GM18507 (cell line): ENCODE measurements around the gene SLC37A4.
A peak's percentile ranks its signal among the peaks of the same experiment; 100 is the strongest.
"Not testable (repeated sequence)": the region's sequence is repeated elsewhere in the genome, so short reads cannot be mapped to it uniquely, and the experiment has no call there.

Experiments used
- DNase-seq: peaks from one replicate; pipeline ENCODE4 v3.0.0; 2011; ENCODE audit warnings: low read depth; ENCODE audit not compliant: insufficient read length; ENCODE audit errors: extremely low spot score
- FAIRE-seq: peaks from 2 replicates; lab custom pipeline; 2011; peaks lifted over from hg19 to GRCh38; lab: Jason Lieb, UNC

SLC37A4 gene

DNA sequence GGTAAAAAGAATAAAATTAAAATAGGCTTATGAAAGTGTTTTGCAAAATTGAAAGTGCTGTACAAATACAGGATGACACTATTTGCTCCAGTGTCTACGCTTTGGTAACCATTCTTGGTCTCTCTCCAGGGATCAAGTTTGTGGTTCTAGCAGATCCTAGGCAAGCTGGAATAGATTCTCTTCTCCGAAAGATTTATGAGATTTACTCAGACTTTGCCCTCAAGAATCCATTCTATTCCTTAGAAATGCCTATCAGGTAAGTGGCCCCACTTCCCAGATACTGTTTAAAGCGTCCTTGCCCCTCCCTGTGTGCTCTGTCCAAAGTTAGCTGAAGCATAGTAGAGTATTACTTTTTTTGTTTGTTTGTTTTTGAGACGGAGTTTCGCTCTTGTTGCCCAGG is 9.0 kb downstream of the SLC37A4 start:
- no peak for DNase-seq

DNA sequence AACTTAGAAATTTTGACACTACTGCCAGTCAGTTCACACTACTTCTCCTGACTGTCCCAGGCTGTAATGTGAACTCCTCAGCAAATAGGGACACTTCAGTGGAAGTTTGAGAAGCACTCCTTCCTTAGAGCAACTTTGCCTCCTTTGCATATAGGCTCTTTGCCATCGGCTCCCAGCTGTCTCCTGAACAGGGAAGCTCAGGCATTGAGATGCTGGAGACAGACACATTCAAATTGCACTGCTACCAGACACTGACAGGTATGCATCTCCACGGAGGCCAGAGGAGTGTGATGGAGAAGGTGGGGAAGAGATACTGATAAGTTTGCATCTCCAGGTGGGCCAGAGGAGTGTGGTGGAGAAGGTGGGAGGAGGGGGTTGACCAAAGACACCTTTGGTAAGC is 10.7 kb downstream of the SLC37A4 start:
- no peak for FAIRE-seq
- no peak for DNase-seq

More for the DNA sequence above, 9.0 kb downstream of the SLC37A4 start:
- no peak for FAIRE-seq

DNA sequence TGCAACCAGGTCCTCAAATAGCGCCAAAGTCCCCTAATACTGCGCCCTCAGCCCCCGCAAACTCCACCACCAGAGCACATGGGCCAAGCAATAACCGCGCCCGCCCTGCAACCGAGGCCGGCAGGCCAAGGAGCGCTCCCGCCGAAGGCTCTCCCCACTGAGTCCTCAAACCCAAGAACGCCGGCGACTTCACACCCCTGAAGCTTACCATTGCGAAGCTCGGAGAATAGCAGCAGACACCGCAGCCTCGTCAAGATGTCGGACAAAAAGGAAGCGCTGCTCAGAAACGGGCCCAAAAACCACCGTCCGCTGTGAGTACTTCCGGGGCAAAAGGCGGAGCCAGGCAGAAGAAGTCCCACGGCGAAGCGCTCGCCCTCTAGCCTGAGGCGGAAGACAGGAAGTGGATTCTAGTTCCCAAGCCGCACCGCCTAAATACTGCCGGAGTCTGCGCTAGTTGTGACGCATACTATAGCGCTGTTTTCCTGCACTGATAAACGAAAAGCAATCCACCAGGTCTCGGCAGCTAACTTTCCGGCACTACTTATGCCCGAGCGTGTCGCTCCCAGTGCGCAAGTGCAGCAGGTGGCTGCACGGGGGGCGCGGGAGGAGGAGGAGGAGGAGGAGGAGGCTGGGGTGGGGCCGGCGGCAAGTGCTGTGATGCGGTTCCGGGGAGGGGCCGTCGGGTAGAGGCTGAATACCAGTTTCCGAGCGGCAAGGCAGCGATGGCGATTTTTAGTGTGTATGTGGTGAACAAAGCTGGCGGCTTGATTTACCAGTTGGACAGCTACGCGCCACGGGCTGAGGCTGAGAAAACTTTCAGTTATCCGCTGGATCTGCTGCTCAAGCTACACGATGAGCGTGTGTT is 12.4 kb downstream of the SLC37A4 start, which contains the start of the genes RPS25 and TRAPPC4:
Gene RPS25 (minus strand): TSS at position 270 of the 865 bp plus-strand sequence. CDS start 59 bp downstream, at position 211.
Gene TRAPPC4 (plus strand): TSS at position 693 of the 865 bp plus-strand sequence. CDS start 30 bp downstream, at position 723.
- DNase-seq (peak; percentile 84), FAIRE-seq (peak; percentile 94)

DNA sequence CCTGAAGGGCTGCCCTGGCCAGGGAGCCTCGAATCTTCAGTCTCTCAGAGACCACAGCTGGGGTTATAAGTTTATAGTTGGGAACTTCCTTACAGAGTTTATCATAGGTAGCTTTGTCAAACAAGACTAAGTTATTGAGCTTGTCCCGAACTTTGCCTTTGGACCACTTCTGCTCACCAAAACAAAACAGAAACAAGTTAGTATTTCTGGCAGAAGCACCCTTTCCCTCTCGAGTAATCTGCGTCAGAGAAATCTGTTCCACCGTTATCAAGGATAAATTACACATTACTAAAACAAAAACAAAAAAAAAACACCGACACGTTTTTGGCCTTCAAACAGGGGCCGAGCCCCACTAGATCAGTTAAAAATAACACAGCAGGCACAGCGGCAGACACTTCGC is 13.3 kb downstream of the SLC37A4 start:
- not testable (repeated sequence) for DNase-seq, FAIRE-seq

DNA sequence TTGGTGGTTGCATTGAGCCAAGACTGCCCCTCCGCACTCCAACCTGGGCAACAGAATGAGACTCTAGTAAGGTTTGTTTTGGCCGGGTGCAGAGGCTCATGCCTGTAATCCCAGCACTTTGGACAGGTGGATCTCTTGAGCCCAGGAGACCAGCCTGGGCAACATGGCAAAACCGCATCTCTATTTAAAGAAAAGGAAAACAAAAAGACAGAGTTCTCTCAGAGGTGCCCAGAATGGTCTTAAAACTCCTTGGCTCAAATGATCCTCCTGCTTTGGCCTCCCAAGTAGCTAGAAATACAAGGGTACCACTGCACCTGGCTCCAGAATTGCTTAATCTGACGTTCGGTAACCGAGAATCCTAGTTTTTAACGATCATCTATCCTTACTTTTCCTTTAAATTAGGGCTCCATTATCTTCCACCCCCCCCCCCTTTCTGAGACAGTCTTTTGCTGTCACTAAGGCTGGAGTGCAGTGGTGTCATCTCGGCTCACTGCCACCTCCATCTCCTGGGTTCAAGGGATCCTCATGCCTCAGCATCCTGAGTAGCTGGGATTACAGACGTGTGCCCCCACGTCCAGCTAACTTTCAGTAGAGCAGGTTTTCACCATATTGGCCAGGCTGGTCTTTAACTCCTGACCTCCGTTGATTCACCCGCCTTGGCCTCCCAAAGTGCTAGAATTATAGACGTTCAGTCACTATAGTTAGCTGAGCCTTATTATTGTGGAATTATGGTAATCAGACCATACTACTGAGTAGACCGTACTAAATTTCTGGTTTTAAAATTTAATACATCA is 14.3 kb downstream of the SLC37A4 start:
- DNase-seq (no peak), FAIRE-seq (no peak)

DNA sequence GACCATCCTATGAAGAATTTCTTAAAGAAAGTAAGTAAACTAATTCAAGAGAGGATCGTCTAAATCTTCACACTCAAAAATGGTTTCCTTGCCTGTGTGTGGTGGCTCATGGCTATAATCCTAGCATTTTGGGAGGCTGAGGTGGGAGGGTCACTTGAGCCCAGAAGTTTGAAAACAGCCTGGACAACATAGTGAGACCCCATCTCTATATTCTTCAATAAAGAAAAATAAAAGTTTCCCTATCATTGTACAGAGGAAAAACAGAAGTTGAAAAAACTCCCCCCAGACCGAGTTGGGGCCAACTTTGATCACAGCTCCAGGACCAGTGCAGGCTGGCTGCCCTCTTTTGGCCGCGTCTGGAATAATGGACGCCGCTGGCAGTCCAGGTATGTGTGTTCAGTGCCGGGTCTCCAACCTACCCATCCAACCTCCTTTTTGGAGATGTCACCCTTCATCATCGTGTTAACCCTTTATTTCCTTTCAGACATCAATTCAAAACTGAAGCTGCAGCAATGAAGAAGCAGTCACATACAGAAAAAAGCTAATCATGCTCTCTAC is 15.5 kb downstream of the SLC37A4 start:
- no peak for FAIRE-seq

DNA sequence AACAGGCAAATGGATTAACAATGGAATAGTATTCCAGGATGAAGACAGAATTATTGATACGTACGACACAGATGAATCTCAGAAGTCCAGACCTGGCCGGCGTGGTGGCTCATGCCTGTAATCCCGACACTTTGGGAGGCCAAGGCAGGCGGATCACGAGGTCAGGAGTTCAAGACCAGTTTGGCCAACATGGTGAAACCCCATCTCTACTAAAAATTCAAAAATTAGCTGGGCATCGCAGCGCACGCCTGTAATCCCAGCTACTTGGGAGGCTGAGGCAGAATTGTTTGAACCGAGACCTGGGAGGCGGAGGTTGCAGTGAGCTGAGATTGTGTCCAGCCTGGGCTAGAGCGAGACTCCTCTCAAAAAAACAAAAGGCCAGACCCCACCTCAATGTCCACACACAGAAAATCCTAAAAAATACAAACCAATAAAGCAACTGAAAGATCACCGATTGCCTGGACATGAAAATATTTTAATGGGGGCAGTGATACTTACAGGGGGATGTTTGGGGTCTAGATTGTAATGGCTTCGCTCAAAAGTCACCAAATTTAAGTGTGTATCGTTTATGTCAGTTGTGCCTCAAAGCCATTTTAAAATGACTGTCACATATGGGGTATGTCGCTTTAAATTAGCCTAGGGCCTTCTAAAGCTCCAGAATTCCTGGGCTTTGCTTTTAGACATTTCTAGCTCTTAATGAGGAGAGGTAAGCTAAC is 16.3 kb downstream of the SLC37A4 start:
- FAIRE-seq (no peak), DNase-seq (no peak)

More for the DNA sequence above, 15.5 kb downstream of the SLC37A4 start:
- no peak for DNase-seq

DNA sequence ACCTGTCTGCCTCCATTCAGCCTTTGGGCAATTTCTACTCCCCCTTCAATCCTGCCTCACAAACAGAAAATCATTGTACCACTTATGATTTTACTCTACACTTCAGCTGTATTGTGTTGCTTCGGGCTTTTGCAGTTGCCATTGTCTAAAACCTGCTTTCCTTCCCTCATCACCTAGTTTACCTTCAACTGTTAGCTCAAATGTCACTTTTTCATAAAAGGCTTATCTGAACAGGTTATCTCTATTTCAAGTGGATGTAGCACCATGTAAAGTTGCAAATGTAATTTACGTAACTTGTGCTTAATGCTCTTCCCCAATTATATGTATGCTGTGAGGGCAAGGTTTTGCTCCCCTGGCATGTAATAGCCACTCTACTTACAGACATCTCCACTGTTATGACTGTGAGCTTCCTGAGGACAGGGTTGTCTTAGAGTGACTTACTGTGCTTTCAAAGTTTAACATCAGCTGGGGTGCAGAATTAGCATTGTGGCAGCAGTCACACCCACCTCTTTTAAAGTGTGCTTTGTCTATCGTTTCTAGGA is 18.0 kb downstream of the SLC37A4 start:
- DNase-seq (no peak), FAIRE-seq (no peak)

DNA sequence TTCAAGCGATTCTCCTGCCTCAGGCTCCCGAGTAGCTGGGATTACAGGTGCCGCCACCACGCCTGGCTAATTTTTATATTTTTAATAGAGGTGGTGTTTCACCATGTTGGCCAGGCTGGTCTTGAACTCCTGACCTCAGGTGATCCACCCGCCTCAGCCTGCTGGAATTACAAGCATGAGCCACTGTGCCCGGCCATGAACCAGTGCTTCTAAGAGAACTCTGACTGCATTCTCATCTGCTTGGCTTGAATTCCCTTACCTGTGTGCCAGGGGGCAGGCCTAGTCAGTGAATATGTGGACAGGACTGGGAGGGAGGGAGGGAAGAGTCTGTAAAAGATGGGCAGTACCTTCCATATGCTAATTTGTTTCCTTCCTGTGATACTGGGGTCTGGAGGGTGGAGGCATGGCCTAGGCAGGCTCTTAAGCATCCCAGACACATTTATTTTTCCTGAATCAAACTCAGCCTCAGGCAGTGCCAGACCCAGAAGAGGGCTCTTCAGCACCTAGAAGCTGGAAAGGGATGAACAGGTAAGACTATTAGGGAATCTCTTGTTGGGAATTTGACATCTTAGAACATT is 19.1 kb downstream of the SLC37A4 start:
- FAIRE-seq: no peak
- DNase-seq: no peak

DNA sequence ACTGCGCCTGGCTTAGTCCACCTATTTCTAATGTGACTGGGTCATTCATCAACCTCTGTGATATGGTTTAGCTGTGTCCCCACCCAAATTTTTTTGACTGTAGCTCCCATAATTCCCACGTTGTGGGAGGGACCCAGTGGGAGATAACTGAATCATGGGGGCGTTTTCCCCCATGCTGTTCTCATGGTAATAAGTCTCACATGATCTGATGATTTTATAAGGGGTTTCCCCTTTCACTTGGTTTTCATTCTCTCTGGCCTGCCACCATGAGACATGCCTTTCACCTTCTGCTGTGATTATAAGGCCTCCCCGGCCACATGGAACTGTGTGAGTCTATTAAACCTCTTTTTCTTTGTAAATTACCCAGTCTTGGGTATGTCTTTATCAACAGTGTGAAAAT is 24.0 kb downstream of the SLC37A4 start:
- no peak for FAIRE-seq
- DNase-seq: no peak

DNA sequence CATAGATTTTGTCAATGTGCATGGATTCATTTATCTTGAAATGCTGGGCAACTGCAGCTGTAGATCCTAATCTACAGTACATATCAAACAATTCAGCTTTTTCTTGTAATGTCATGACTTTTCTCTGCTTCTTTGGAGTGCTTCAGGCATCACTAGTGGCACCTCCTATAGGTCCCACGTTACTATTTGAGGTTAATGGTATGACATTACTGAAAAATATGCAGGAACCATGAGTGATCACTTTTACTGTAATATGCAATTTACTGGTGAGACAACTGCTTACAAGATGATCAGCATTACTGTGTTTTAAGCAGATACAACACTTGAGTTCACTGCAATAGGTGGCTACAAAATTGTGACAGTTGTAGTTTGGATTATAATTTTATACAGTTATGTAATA is 29.8 kb downstream of the SLC37A4 start:
- FAIRE-seq: no peak

DNA sequence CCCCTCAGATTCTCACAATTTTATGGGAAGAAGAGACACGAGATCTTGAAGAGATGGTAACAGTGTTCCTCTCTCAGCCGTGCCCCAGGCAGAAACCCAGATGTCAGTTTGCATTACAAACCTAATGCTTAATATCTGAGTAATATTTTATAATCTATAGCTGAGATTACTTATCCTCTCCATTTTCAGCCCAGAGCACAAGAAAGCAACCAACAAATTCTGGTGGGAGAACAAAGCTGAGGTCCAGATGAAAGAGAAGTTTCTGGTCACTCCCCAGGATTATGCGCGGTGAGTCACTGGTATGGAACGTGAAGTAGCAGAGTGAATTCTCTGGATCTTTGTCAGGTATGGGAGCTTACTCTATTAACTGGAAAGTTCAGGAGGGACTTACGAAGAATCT is 31.9 kb downstream of the SLC37A4 start:
- FAIRE-seq: no peak
- no peak for DNase-seq

More for the DNA sequence above, 29.8 kb downstream of the SLC37A4 start:
- no peak for DNase-seq

DNA sequence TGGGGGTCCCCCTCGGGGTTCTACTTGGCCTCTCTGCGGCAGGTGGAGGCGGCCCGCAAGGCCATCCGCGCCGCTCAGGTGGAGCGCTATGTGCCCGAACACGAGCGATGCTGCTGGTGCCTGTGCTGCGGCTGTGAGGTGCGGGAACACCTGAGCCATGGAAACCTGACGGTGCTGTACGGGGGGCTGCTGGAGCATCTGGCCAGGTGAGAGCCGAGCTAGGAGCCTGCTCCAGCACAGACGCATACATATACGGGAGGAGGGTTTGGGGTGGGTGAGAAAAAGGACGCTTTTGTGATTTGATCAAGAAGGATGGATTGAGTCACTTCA is 32.3 kb downstream of the SLC37A4 start:
- DNase-seq (no peak), FAIRE-seq (no peak)

DNA sequence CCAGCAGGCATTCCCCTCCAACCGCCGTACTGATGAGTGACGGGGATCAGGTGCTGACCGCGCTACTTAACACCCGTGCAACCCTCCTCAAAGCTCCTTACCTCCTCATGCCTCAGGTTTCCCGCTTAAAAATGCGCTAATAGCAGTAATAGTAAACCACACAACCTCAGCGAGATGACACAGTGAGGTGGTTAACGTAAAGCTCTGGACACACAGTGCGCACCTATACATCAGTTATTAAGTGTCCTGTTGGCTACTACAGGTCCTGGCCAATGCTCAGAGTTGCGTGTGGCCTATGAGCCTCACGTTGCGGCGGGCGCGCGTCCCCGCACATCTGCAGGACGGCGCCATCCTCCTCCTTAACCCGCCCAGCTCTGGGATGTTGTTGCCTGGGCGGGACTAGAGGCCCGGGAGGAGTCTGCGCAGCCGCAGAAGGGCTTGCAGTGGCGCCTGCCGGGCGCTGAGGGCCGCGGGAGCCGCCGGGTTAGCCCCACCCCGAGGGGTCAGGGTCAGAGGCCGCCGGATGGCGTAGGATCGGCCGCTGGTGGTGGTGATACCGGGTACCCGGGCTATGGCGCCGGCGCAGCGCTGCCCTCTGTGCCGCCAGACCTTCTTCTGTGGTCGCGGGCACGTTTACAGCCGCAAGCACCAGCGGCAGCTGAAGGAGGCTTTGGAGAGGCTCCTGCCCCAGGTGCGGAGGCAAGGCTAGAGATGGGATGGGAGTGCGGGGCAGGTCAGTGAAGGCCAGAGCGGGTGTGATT is 32.9 kb downstream of the SLC37A4 start, which contains the start of gene CENATAC:
Gene CENATAC (plus strand): TSS at position 512 of the 761 bp plus-strand sequence. CDS start 60 bp downstream, at position 572.
- FAIRE-seq (peak; percentile 88), DNase-seq (peak; percentile 98)

DNA sequence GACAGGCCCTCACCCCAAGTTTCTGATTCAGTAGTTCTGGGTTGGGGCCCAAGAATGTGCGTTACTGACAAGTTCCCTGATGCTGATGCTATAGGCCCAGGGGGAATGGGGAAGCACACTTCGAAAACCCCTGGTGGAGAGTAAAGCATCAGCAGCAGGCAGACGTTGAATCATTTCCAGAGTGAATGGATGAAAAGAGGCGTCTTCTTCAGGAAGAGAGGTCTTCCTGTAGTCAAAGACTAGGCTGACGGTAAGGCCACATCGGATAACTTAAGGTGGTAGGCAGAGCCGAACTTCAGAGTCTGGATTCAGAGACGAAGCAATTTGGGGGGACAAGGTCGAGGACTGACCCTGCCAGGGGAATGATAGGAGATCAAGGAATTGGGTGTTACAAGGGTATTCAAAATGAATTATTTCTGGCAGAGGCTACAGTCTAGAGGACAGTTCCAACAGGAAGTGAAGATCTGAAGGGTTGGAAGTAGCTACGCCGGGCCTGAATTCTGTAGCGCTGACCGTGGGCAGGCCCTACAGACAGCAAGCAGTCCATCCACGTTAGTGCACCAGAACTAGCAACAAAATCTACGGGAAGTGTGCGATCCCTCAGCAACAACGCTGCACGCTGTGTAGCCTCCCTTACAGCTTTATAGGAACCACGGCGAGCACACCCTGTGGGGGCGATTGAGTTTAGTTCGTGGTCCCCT is 33.6 kb downstream of the SLC37A4 start:
- DNase-seq (peak; percentile 39), FAIRE-seq (peak; percentile 78)

DNA sequence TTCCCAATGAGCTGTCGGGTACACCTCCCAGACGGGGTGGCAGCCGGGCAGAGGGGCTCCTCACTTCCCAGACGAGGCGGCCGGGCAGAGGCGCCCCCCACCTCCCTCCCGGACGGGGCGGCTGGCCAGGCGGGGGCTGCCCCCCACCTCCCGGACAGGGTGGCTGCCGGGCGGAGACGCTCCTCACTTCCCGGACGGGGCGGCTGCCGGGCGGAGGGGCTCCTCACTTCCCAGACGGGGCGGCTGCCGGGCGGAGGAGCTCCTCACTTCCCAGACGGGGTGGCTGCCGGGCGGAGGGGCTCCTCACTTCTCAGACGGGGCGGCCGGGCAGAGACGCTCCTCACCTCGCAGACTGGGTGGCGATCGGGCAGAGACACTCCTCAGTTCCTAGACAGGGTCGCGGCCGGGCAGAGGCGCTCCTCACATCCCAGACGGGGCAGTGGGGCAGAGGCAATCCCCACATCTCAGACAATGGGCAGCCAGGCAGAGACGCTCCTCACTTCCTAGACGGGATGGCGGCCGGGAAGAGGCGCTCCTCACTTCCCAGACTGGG is 39.1 kb downstream of the SLC37A4 start:
- FAIRE-seq, DNase-seq: not testable (repeated sequence)

DNA sequence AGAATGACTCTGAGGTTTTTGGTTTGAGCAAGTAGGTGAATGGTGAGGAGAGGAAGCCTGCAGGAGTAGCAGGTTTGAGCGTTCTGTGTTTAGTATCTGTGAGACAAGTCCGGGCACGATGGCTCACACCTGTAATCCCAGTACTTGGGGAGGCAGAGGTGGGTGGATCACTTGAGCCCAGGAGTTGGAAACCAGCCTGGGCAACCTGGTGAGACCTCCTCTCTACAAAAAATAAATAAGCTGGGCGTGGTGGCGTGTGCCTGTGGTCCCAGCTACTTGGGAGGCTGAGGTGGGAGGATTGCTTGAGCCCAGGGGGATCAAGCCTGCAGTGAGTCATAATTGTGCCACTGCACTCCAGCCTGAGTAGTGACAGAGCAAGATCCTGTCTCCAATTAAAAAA is 42.4 kb downstream of the SLC37A4 start:
- FAIRE-seq: no peak
- no peak for DNase-seq
